Endothelial cell of umbilical vein (primary cell): ENCODE measurements around the gene LIPJ. TPM values are rescaled to one million over a fixed set of nuclear protein-coding genes. Genes with fewer than 3 reads are reported as not detected.

Source experiments
- BruUV-seq: library from RNA; stranded (reverse); fragments of 400-500 nt; replicated peaks from 2 replicates; lab custom pipeline; 2021; lab: Mats Ljungman, UMichigan
- CTCF ChIA-PET: fragments of 300-600, 350-600 bp; sonication (Branson Sonifier 250); formaldehyde crosslinking; loops from one replicate; lab custom pipeline; 2021; ENCODE audit warnings: antibody characterized with exemption, inconsistent platforms; lab: Charles Lee
- POLR2A ChIA-PET: fragments of 300-600, 350-600 bp; sonication (Branson Sonifier 250); formaldehyde crosslinking; loops from one replicate; lab custom pipeline; 2021; ENCODE audit warnings: antibody characterized with exemption, inconsistent platforms; lab: Charles Lee
- DNase-seq: peaks from one replicate; pipeline ENCODE4 v3.0.0-alpha.2; 2011; ENCODE audit warnings: low read depth, low spot score
- FAIRE-seq: peaks from 2 replicates; lab custom pipeline; 2011; peaks lifted over from hg19 to GRCh38; lab: Jason Lieb, UNC
- H2AFZ ChIP-seq: 2 replicates; pipeline ENCODE4 v1.6.0; 2012; ENCODE audit warnings: low read depth, low read length, control low read depth, inconsistent platforms
- H3K27ac ChIP-seq: 2 replicates; pipeline ENCODE4 v1.5.1; 2011; ENCODE audit warnings: low read depth, mild to moderate bottlenecking, control low read depth, low read length, moderate library complexity; ENCODE audit not compliant: insufficient read depth
- H3K27me3 ChIP-seq, 2 experiments: 2 replicates each; pipeline versions ENCODE4 v1.6.0 to v1.6.1; 2011; ENCODE audit warnings: low read length in 2 of 2, mixed read lengths in 1 of 2; ENCODE audit not compliant: control insufficient read depth in 2 of 2, insufficient read depth in 2 of 2
- H3K36me3 ChIP-seq, 2 experiments: 2 replicates in 1 of 2; 3 replicates in 1 of 2; pipeline ENCODE4 v1.5.1; 2011; ENCODE audit warnings: low read length in 2 of 2, mild to moderate bottlenecking in 1 of 2, moderate library complexity in 1 of 2; ENCODE audit not compliant: control insufficient read depth in 2 of 2, insufficient read depth in 2 of 2; ENCODE audit errors: extremely low read depth in 1 of 2
- H3K4me1 ChIP-seq: 3 replicates; pipeline ENCODE4 v1.5.1; 2011; ENCODE audit warnings: mild to moderate bottlenecking, low read length; ENCODE audit not compliant: control insufficient read depth, insufficient read depth; ENCODE audit errors: extremely low read depth
- H3K4me2 ChIP-seq: 2 replicates; pipeline ENCODE4 v1.6.1; 2011; ENCODE audit warnings: low read length, control low read depth, mixed read lengths; ENCODE audit not compliant: insufficient read depth
- H3K4me3 ChIP-seq, 3 experiments: fragments of 200-600 bp in 1 of 3; sonication (generic), shearing (Covaris generic) in 1 of 3; replicated peaks in 1 of 3; 2 replicates each; pipeline ENCODE4 v1.5.1; 2011 to 2016; ENCODE audit warnings: control low read depth in 3 of 3, low read length in 3 of 3, mild to moderate bottlenecking in 2 of 3, inconsistent platforms in 1 of 3, low read depth in 1 of 3, moderate library complexity in 1 of 3; ENCODE audit not compliant: insufficient read depth in 1 of 3
- H3K79me2 ChIP-seq: 2 replicates; pipeline ENCODE4 v1.6.0; 2012; ENCODE audit warnings: low read length, inconsistent platforms; ENCODE audit not compliant: control insufficient read depth, insufficient read depth
- H3K9ac ChIP-seq: replicated peaks from 2 replicates; pipeline ENCODE3; 2011; ENCODE audit warnings: low read length, control low read depth; ENCODE audit not compliant: insufficient read depth; ENCODE audit errors: extremely low read depth
- H3K9me1 ChIP-seq: replicated peaks from 3 replicates; pipeline ENCODE4 v1.6.0; 2011; ENCODE audit warnings: mild to moderate bottlenecking, low read length; ENCODE audit not compliant: control insufficient read depth, insufficient read depth; ENCODE audit errors: extremely low read depth
- H3K9me3 ChIP-seq: replicated peaks from 2 replicates; pipeline ENCODE4 v1.5.1; 2012; ENCODE audit warnings: low read length, inconsistent platforms; ENCODE audit not compliant: control insufficient read depth, insufficient read depth
- H4K20me1 ChIP-seq: replicated peaks from 2 replicates; pipeline ENCODE3; 2011; ENCODE audit warnings: mild to moderate bottlenecking, low read length; ENCODE audit not compliant: control insufficient read depth, insufficient read depth; ENCODE audit errors: extremely low read depth
- EZH2 ChIP-seq: IDR thresholded peaks from 2 replicates; pipeline ENCODE4 v1.6.1; 2012; ENCODE audit warnings: borderline replicate concordance, low read depth, mild to moderate bottlenecking, moderate library complexity, low read length, inconsistent platforms; ENCODE audit not compliant: severe bottlenecking
- FOS ChIP-seq: IDR thresholded peaks from 2 replicates; pipeline ENCODE4 v1.6.1; 2011; ENCODE audit warnings: mild to moderate bottlenecking, low read length, moderate library complexity, borderline replicate concordance; ENCODE audit not compliant: insufficient read depth
- GATA2 ChIP-seq: IDR thresholded peaks from 2 replicates; pipeline ENCODE4 v1.7.0; 2011; ENCODE audit warnings: low read depth, mild to moderate bottlenecking, moderate library complexity, mixed read lengths, low read length; ENCODE audit not compliant: insufficient read length, insufficient read depth
- JUN ChIP-seq: IDR thresholded peaks from 2 replicates; pipeline ENCODE4 v1.6.1; 2011; ENCODE audit warnings: borderline replicate concordance, low read depth; ENCODE audit not compliant: insufficient read length, insufficient read depth
- MAX ChIP-seq: IDR thresholded peaks from 2 replicates; pipeline ENCODE4 v1.6.1; 2011; ENCODE audit not compliant: insufficient read depth, insufficient read length
- MYC ChIP-seq: IDR thresholded peaks from one replicate; pipeline ENCODE4 v1.6.1; 2011; ENCODE audit warnings: mild to moderate bottlenecking, low read depth, low read length
- POLR2A ChIP-seq: IDR thresholded peaks from 2 replicates; pipeline ENCODE4 v1.6.1; 2012; ENCODE audit warnings: low read depth, mild to moderate bottlenecking, control low read depth, low read length
- POLR2AphosphoS5 ChIP-seq: IDR thresholded peaks from 2 replicates; pipeline ENCODE4 v1.6.1; 2012; ENCODE audit warnings: low read depth, mild to moderate bottlenecking, control low read depth, low read length, moderate library complexity; ENCODE audit not compliant: insufficient read depth
- dilution Hi-C: fragments of 300-500 bp; cut with MboI; formaldehyde crosslinking; loops from one replicate; pipeline ENCODE4 v1.15.0; 2019; ENCODE audit warnings: low sequenced_read_pairs; ENCODE audit not compliant: extremely low pct_ligation_motif_present
- intact Hi-C: fragments of 100-400 bp; cut with micrococcal nuclease; formaldehyde crosslinking; loops from one replicate; pipeline ENCODE4 v1.10.0; 2022
- polyA plus RNA-seq, 4 experiments: library from polyadenylated mRNA; depleted of rRNA in 3 of 4; stranded (reverse) in 3 of 4; unstranded in 1 of 4; fragments of >200 nt; gene quantifications; 2 replicates each; pipeline versions ENCODE4 v1.2.1 to v1.2.3, GENCODE V29; 2011 to 2012; ENCODE audit warnings: missing spikeins in 1 of 4
- total RNA-seq: library from RNA; stranded (reverse); gene quantifications from 2 replicates; pipeline ENCODE4 v1.2.3, GENCODE V29; 2021
- TF ChIP-seq, protein P1 (sequence below), 2 donors: IDR thresholded peaks; 1 replicate in 1 of 2; 2 replicates in 1 of 2; pipeline ENCODE4 v1.5.1; 2011; ENCODE audit warnings: low read length in 2 of 2, mild to moderate bottlenecking in 2 of 2, moderate library complexity in 2 of 2, control low read depth in 1 of 2, inconsistent platforms in 1 of 2, low read depth in 1 of 2; ENCODE audit not compliant: insufficient read depth in 1 of 2; ENCODE audit errors: extremely low read depth in 1 of 2

The LIPJ gene
- total and polyA plus RNA-seq, 2 donors (not counting 3 experiments of a cell fraction or from before 2014, with no cell fraction given): 0.09 TPM; not detected in 1

DNA sequence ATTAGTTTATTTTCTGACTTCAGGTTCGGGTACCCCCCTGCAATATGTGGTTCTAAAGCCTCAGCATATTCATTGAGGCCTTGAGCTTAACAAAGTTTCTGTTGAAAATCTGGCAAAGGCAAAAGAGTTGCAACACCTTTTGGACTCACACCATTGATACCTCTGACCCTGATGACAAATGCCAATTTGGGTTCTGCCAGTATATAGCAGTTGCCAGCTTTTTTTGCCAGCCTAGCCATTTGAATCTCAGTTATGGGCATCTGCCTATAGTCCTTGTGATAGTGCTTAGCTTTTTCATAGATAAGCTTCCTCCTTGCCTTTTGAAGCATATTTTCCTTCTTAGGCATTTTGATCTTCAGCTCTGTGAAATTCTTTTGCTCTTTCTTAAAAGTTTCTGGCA is 31.9 kb downstream of the LIPJ start:
- Histone ChIP-seq H3K9me1 (no peaks in the 10 kb centered on the region), H3K4me2 (no peak overlapping the region), H3K4me1 (no peaks in the 10 kb centered on the region), H3K36me3 (no peaks in the 10 kb centered on the region), H3K4me3 (no peak overlapping the region), H4K20me1 (no peaks in the 10 kb centered on the region), H3K9me3 (no peaks in the 10 kb centered on the region), H3K27ac (no peak overlapping the region), H3K27me3 (no peaks in the 10 kb centered on the region), H3K9ac (no peak overlapping the region), H3K79me2 (no peaks in the 10 kb centered on the region), H2AFZ (no peak overlapping the region)
- ChIA-PET CTCF (interaction anchor here (0.6 to 2.0 kb wide), 4 partner anchors 30 to 231 kb away, joined by 4 to 8 read pairs (median 4); partner anchors contain the start of gene RNLS), POLR2A (no interaction called here)
- FAIRE-seq (no peak), DNase-seq (no peak)
- intact Hi-C loops: no loop called here
- no TSS peak for BruUV-seq
- no peak for TF ChIP-seq MAX
- no peak for TF ChIP-seq POLR2AphosphoS5
- TF ChIP-seq POLR2A: no peak
- no peak for TF ChIP-seq JUN
- no peak for TF ChIP-seq FOS
- TF ChIP-seq, protein P1, sequence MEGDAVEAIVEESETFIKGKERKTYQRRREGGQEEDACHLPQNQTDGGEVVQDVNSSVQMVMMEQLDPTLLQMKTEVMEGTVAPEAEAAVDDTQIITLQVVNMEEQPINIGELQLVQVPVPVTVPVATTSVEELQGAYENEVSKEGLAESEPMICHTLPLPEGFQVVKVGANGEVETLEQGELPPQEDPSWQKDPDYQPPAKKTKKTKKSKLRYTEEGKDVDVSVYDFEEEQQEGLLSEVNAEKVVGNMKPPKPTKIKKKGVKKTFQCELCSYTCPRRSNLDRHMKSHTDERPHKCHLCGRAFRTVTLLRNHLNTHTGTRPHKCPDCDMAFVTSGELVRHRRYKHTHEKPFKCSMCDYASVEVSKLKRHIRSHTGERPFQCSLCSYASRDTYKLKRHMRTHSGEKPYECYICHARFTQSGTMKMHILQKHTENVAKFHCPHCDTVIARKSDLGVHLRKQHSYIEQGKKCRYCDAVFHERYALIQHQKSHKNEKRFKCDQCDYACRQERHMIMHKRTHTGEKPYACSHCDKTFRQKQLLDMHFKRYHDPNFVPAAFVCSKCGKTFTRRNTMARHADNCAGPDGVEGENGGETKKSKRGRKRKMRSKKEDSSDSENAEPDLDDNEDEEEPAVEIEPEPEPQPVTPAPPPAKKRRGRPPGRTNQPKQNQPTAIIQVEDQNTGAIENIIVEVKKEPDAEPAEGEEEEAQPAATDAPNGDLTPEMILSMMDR (IDR thresholded peaks at IDR 0.05; ENCODE audit: extremely low read depth in 1 of 2, insufficient read depth in 1 of 2, low read depth in 1 of 2, low read length in 2 of 2): no peak
- TF ChIP-seq GATA2: no peak
- no peak for TF ChIP-seq MYC
- TF ChIP-seq EZH2: no peak
- dilution Hi-C loops: no loop called here
